Panc1 (cell line): ENCODE measurements around the gene PPIP5K1.

ENCODE experiments used
- POLR2AphosphoS5 ChIP-seq: IDR thresholded peaks from 2 replicates; pipeline ENCODE4 v1.6.1; 2012; ENCODE audit warnings: mild to moderate bottlenecking, low read depth, low read length, moderate library complexity
- SIN3A ChIP-seq: IDR thresholded peaks from 2 replicates; pipeline ENCODE4 v1.6.1; 2012; ENCODE audit warnings: low read depth, mild to moderate bottlenecking, low read length, moderate library complexity, borderline replicate concordance; ENCODE audit not compliant: insufficient read depth
- TF ChIP-seq, protein P1 (sequence below): fragments of 450-650 bp; IDR thresholded peaks from 2 replicates; pipeline ENCODE4 v1.5.1; 2017; ENCODE audit warnings: mild to moderate bottlenecking
- TF ChIP-seq, protein P2 (sequence below), 2 experiments: IDR thresholded peaks; 2 replicates each; pipeline ENCODE4 v1.6.1; 2011 to 2012; ENCODE audit warnings: low read depth in 2 of 2, control low read depth in 1 of 2, low read length in 1 of 2, mild to moderate bottlenecking in 1 of 2, moderate library complexity in 1 of 2; ENCODE audit not compliant: insufficient read depth in 1 of 2

DNA sequence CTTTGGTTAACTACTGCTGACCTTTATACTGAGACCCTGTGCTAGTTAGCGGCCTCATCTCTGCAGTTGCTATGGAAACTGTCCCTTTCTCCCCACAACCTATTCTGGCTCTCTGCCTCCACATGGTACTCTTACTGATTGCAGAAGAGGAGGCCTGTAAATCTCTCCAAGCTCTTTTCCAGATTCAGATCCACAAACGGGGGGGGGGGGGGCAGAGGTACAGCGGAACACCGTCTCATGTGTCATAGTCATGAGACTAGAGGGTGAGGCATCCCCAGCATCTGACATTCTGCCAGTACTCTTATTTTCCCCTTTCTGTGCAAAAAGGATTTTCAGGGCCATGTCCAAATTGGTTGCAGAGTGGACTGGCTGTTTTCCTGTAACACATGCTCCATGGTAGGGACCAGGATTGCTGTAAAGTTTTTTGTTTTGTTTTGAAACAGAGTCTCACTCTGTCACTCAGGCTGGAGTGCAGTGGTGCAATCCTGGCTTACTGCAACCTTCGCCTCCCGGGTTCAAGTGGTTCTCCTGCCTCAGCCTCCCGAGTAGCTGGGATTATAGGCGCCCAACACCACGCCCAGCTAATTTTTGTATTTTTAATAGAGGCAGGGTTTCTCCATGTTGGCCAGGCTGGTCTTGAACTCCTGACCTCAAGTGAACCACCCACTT is 80.9 kb downstream of the PPIP5K1 start:
- TF ChIP-seq, protein P1, sequence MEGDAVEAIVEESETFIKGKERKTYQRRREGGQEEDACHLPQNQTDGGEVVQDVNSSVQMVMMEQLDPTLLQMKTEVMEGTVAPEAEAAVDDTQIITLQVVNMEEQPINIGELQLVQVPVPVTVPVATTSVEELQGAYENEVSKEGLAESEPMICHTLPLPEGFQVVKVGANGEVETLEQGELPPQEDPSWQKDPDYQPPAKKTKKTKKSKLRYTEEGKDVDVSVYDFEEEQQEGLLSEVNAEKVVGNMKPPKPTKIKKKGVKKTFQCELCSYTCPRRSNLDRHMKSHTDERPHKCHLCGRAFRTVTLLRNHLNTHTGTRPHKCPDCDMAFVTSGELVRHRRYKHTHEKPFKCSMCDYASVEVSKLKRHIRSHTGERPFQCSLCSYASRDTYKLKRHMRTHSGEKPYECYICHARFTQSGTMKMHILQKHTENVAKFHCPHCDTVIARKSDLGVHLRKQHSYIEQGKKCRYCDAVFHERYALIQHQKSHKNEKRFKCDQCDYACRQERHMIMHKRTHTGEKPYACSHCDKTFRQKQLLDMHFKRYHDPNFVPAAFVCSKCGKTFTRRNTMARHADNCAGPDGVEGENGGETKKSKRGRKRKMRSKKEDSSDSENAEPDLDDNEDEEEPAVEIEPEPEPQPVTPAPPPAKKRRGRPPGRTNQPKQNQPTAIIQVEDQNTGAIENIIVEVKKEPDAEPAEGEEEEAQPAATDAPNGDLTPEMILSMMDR: no peak
- TF ChIP-seq SIN3A (no peak), POLR2AphosphoS5 (no peak)
- TF ChIP-seq, protein P2, sequence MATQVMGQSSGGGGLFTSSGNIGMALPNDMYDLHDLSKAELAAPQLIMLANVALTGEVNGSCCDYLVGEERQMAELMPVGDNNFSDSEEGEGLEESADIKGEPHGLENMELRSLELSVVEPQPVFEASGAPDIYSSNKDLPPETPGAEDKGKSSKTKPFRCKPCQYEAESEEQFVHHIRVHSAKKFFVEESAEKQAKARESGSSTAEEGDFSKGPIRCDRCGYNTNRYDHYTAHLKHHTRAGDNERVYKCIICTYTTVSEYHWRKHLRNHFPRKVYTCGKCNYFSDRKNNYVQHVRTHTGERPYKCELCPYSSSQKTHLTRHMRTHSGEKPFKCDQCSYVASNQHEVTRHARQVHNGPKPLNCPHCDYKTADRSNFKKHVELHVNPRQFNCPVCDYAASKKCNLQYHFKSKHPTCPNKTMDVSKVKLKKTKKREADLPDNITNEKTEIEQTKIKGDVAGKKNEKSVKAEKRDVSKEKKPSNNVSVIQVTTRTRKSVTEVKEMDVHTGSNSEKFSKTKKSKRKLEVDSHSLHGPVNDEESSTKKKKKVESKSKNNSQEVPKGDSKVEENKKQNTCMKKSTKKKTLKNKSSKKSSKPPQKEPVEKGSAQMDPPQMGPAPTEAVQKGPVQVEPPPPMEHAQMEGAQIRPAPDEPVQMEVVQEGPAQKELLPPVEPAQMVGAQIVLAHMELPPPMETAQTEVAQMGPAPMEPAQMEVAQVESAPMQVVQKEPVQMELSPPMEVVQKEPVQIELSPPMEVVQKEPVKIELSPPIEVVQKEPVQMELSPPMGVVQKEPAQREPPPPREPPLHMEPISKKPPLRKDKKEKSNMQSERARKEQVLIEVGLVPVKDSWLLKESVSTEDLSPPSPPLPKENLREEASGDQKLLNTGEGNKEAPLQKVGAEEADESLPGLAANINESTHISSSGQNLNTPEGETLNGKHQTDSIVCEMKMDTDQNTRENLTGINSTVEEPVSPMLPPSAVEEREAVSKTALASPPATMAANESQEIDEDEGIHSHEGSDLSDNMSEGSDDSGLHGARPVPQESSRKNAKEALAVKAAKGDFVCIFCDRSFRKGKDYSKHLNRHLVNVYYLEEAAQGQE (IDR thresholded peaks at IDR 0.05; ENCODE audit: insufficient read depth in 1 of 2, low read depth in 2 of 2, low read length in 1 of 2): no peak
